ENCODE measurements around the gene SCAI.
A peak's percentile ranks its signal among the peaks of the same experiment; 100 is the strongest.
"Not testable (repeated sequence)": the region's sequence is repeated elsewhere in the genome, so short reads cannot be mapped to it uniquely, and the experiment has no call there.

The SCAI gene

GRCh38 chr9:125150349-125151245 lies 7.3 kb upstream of the SCAI start:
- DNase-seq (ENCODE audit: low read depth in 2 of 3, low spot score in 2 of 3), result no peak

- no peak for DNase-seq (ENCODE audit: low read depth in 2 of 3, low spot score in 2 of 3)
These were observed 4.1 kb upstream of the SCAI start for GRCh38 chr9:125147401-125147951.

- DNase-seq (ENCODE audit: low read depth in 2 of 3, low spot score in 2 of 3), result no peak
These were observed 2.9 kb upstream of the SCAI start for GRCh38 chr9:125146247-125146646.

- no peak for DNase-seq (ENCODE audit: low read depth in 2 of 3, low spot score in 2 of 3)
These were observed 2.1 kb upstream of the SCAI start for GRCh38 chr9:125145425-125145824.

- peak in 1 of 3 experiments; percentile 6 for DNase-seq (ENCODE audit: low read depth in 2 of 3, low spot score in 2 of 3)
These were observed 560 bp downstream of the SCAI start for GRCh38 chr9:125142560-125143376.

DNA sequence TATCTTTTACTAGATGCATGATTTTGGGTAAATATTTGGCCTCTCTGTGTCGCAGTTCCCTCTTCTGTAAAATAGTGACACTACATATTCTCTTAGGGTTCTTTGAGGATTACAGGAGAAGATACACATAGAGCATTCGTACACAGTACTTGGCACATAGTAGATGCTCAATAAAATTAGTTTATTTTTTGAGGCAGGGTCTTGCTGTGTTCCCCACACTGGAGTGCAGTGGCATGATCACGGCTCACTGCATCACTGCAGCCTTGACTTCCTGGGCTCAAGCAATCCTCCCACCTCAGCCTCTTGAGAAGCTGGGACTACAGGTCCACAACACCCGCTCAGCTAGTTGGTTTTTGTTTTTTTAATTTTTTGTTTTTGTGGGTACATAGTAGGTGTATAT lies 1.6 kb downstream of the SCAI start:
- DNase-seq (ENCODE audit: low read depth in 2 of 3, low spot score in 2 of 3), result no peak

GRCh38 chr9:125141251-125141650 lies 2.1 kb downstream of the SCAI start:
- no peak for DNase-seq (ENCODE audit: low read depth in 2 of 3, low spot score in 2 of 3)

GRCh38 chr9:125140576-125140975 lies 2.8 kb downstream of the SCAI start:
- DNase-seq (ENCODE audit: low read depth in 2 of 3, low spot score in 2 of 3), result no peak

DNA sequence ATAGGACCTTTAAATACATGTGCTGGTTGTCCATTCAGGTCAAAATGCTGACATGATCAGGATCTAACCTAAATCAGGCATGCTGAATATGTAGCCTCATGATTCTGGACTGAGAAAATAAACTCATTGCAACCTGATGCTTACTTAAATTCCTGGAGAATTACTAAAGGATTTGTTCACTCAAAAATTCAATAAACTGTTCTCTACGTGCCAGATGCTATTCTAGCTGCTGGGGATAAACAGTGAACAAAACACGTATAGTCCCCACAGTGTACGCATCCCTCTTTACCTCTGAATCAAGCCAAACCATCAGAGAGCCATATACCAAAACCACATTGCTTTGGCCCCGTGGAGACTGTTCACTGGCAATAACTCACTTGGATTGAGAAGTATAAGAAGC lies 6.1 kb downstream of the SCAI start:
- DNase-seq (ENCODE audit: low read depth in 2 of 3, low spot score in 2 of 3), result no peak

DNA sequence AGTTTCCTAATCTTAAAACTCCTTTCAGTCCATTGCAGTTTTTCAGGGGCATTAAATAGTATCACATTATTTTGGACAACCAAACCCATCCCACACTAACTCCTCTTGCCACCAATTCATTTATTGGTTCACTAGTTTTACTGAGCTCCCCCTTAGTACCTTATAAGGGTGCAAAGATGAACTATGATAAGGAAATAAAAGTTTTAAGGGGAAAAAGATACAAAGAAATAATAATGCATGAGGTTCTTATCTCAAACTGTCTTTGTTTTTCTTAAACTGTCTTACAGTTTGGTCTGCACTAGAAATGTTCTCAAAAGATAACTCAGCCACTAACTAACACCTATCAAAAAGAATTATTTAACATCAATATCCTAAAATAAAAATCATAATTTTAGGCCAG lies 8.4 kb downstream of the SCAI start:
- DNase-seq (ENCODE audit: low read depth in 2 of 3, low spot score in 2 of 3), result no peak

GRCh38 chr9:125133403-125134329 lies 9.7 kb downstream of the SCAI start:
- DNase-seq (ENCODE audit: low read depth in 2 of 3, low spot score in 2 of 3), result no peak

- no peak for DNase-seq (ENCODE audit: low read depth in 2 of 3, low spot score in 2 of 3)
These were observed 11.6 kb downstream of the SCAI start for GRCh38 chr9:125131778-125132177.

DNA sequence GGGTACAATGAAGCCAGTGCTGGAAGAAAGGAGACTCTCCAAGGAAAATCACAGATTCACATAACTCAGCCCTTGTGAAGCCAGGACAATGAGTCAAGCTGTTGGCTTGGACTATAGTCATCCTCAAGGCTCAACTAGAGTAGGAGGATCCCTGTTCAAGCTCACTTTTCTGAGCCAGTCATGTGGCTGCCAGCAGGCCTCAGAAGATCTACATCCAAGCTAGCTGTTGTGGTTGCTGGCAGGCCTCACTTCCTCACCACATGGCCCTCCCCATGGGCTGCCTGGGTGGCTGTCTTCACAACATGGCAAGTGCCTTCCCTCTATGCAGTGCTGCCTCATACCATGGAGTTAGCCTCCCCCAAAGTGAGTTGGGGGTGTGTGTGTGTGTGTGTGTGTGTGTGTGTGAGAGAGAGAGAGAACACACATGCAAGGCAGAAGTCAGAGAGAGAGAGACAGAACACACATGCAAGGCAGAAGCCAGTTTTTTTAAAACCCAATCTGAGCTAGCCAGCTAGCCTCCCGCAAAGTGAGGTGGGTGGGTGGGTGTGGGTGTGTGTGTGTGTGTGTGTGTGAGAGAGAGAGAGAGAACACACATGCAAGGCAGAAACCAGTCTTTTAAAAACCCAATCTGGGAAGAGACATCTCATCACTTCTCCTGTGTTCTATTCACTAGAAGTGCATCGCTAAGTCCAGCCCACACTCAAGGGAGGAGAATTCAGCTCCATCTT lies 17.1 kb downstream of the SCAI start:
- peak; percentile 16 to 50 (median 42) for DNase-seq (ENCODE audit: low read depth in 2 of 3, low spot score in 2 of 3)

GRCh38 chr9:125125523-125125922 lies 17.8 kb downstream of the SCAI start:
- no peak for DNase-seq (ENCODE audit: low read depth in 2 of 3, low spot score in 2 of 3)

DNA sequence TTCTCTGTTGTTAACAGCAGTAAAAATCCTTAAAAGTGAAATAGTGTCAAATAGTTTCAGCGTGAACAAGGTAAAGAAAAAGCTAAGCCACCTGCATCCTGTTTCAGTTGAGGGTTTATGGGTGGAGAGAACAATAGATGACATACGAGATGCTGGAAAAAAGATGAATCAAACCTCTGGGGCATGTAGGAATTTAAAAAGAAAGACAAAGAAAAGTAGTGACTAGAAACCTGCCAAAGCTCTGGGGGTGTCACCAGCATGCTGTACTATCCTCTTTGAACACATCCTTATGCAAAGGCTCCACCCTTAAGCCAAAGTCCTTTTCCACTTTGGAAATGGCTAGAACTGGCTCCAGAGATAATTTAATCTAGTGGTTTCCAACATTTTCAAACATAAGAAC lies 22.2 kb downstream of the SCAI start:
- DNase-seq (ENCODE audit: low read depth in 2 of 3, low spot score in 2 of 3), result no peak

DNA sequence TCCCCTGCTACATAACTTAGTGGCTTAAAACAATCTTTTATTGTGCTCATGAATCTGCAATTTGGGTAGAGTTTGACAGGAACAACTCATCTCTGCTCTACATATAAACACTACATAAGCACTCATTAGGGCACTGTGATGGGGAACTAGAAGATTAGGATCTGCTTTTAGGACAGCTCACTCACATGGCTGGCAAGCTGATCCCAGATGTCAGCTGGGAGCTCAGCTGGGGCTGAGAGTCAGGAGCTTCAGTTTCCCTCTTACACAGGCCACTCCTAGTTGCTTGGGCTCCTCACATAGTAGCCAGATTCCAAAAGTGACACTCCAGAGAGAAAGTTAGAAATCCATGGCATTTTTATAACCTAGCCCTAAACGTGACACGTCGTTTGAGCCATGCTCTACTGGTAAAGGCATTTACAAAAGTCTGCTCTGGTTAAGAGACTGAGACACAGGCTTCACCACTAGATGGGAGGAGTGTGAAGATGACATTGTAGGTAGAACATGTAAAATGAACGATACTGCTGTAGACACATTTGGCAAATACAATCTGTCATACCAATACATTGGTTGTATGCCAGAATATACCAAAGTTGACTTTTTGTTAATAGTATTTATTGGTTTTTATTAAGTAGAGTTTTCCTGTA lies 23.6 kb downstream of the SCAI start:
- DNase-seq (ENCODE audit: low read depth in 2 of 3, low spot score in 2 of 3), result no peak

DNA sequence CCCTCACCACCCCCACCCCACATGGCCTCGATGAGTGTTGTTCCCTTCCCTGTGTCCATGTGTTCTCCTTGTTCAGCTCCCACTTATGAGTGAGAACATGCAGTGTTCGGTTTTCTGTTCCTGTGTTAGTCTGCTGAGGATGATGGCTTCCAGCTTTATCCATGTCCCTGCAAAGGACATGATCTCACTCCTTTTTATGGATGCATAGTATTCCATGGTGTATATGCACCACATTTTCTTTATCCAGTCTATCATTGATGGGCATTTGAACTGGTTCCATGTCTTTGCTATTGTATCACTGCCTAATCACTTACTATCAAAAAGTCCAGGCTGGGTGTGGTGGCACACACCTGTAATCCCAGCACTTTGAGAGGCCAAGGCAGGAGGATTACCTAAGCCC lies 24.6 kb downstream of the SCAI start:
- not testable (repeated sequence) for DNase-seq (ENCODE audit: low read depth in 2 of 3, low spot score in 2 of 3)

DNA sequence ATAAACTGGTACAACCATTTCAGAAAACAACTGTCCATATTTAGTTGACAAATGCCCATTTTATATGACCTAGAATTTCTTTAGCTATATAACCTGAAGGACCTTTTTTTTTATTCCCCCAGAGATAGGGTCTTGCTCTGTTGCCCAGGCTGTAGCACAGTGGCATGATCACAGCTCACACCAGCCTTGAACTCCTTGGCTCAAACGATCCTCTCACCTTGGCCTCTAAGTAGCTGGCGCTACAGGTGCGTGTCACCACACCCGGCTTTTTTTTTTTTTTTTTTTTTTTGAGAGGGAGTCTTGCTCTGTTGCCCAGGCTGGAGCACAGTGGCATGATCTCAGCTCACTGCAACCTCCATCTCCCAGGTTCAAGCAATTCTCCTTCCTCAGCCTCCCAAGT lies 28.8 kb downstream of the SCAI start:
- not testable (repeated sequence) for DNase-seq (ENCODE audit: low read depth in 2 of 3, low spot score in 2 of 3)

DNA sequence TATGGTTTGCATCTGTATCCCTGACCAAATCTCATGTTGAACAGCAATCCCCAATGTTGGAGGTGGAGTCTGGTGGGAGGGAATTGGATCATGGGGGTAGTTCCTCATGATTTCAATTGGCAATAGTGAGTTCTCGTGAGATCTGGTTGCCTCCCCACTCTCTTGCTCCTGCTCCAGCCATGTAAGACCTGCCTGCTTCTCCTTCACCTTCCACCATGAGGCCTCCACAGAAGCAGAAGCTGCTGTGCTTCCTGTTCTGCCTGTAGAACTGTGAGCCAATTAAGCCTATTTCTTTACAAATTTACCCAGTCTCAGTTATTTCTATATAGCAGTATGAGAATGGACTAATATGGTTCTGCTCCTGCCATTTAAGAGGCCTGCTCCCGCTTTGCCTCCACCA lies 32.9 kb downstream of the SCAI start:
- no peak for DNase-seq (ENCODE audit: low read depth in 2 of 3, low spot score in 2 of 3)

DNA sequence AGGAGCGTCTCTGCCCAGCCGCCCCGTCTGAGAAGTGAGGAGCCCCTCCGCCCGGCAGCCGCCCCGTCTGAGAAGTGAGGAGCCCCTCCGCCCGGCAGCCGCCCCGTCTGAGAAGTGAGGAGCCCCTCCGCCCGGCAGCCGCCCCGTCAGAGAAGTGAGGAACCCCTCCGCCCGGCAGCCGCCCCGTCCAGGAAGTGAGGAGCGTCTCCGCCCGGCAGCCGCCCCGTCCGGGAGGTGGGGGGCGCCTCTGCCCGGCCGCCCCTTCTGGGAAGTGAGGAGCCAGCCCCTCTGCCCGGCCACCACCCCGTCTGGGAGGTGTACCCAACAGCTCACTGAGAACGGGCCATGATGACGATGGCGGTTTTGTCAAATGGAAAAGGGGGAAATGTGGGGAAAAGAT lies 34.8 kb downstream of the SCAI start:
- DNase-seq (ENCODE audit: low read depth in 2 of 3, low spot score in 2 of 3), result not testable (repeated sequence)
